SK-N-SH treated with all-trans-retinoic acid at 6 μM for 48 hours (cell line): Measurements from ENCODE around the gene PDCD1LG2.

Source experiments
- ATAC-seq: fragments of 200-7000 bp; cut with Tn5 transposase; 3 replicates; pipeline ENCODE4 v1.9.1; 2020; ENCODE audit warnings: mild to moderate bottlenecking, moderate library complexity
- ARNTL ChIP-seq: fragments of 450-650 bp; formaldehyde crosslinking; IDR thresholded peaks from 2 replicates; pipeline ENCODE4 v1.5.0; 2020; ENCODE audit warnings: low read depth, mild to moderate bottlenecking, moderate library complexity, borderline replicate concordance
- BACH2 ChIP-seq: fragments of 250-450 bp; sonication (Bioruptor Pico); IDR thresholded peaks from 2 replicates; pipeline ENCODE4 v1.9.0; 2021; ENCODE audit warnings: mild to moderate bottlenecking, borderline replicate concordance
- CSDC2 ChIP-seq: fragments of 250-450 bp; sonication (Bioruptor Pico); IDR thresholded peaks from 2 replicates; pipeline ENCODE4 v1.5.0; 2020; ENCODE audit warnings: mild to moderate bottlenecking, moderate library complexity
- CSRNP3 ChIP-seq: fragments of 250-450 bp; sonication (Bioruptor Pico); IDR thresholded peaks from 2 replicates; pipeline ENCODE4 v1.5.1; 2021; ENCODE audit warnings: mild to moderate bottlenecking, moderate library complexity
- ESRRG ChIP-seq: fragments of 250-450 bp; sonication (Bioruptor Pico); IDR thresholded peaks from 2 replicates; pipeline ENCODE4 v1.6.1; 2021; ENCODE audit warnings: mild to moderate bottlenecking
- GLIS3 ChIP-seq: fragments of 250-450 bp; sonication (Bioruptor Pico); IDR thresholded peaks from 2 replicates; pipeline ENCODE4 v1.5.0; 2020; ENCODE audit warnings: mild to moderate bottlenecking, moderate library complexity
- ISL1 ChIP-seq: fragments of 250-450 bp; sonication (Bioruptor Pico); IDR thresholded peaks from 2 replicates; pipeline ENCODE4 v2.1.2; 2022; ENCODE audit warnings: mild to moderate bottlenecking, moderate library complexity
- OSR1 ChIP-seq: fragments of 250-450 bp; sonication (Bioruptor Pico); IDR thresholded peaks from 2 replicates; pipeline ENCODE4 v1.8.0; 2022; ENCODE audit warnings: moderate library complexity, mild to moderate bottlenecking, inconsistent platforms
- PPARA ChIP-seq: fragments of 250-450 bp; sonication (Bioruptor Pico); IDR thresholded peaks from 2 replicates; pipeline ENCODE4 v1.5.0; 2020; ENCODE audit warnings: mild to moderate bottlenecking, borderline replicate concordance
- RARB ChIP-seq: fragments of 250-450 bp; sonication (Bioruptor Pico); IDR thresholded peaks from 2 replicates; pipeline ENCODE4 v1.8.0; 2021; ENCODE audit warnings: mild to moderate bottlenecking, moderate library complexity
- SNAI2 ChIP-seq: fragments of 250-450 bp; sonication (Bioruptor Pico); IDR thresholded peaks from 2 replicates; pipeline ENCODE4 v1.5.0; 2020; ENCODE audit warnings: mild to moderate bottlenecking, moderate library complexity
- TCF4 ChIP-seq: fragments of 250-450 bp; sonication (Bioruptor Pico); IDR thresholded peaks from 2 replicates; pipeline ENCODE4 v1.8.0; 2021; ENCODE audit warnings: mild to moderate bottlenecking, moderate library complexity, borderline replicate concordance
- TOX ChIP-seq: fragments of 250-450 bp; sonication (Bioruptor Pico); IDR thresholded peaks from 2 replicates; pipeline ENCODE4 v1.8.0; 2021; ENCODE audit warnings: mild to moderate bottlenecking, moderate library complexity, borderline replicate concordance
- TSHZ2 ChIP-seq: fragments of 250-450 bp; sonication (Bioruptor Pico); IDR thresholded peaks from 2 replicates; pipeline ENCODE4 v1.5.0; 2020; ENCODE audit warnings: mild to moderate bottlenecking, moderate library complexity
- ZC3H10 ChIP-seq: fragments of 250-450 bp; sonication (Bioruptor Pico); IDR thresholded peaks from 2 replicates; pipeline ENCODE4 v1.5.1; 2021; ENCODE audit warnings: mild to moderate bottlenecking, moderate library complexity
- ZFP3 ChIP-seq: fragments of 250-450 bp; sonication (Bioruptor Pico); IDR thresholded peaks from 2 replicates; pipeline ENCODE4 v1.5.0; 2020; ENCODE audit warnings: mild to moderate bottlenecking, moderate library complexity
- ZFP30 ChIP-seq: fragments of 450-650 bp; formaldehyde crosslinking; IDR thresholded peaks from 2 replicates; pipeline ENCODE4 v1.5.0; 2022; ENCODE audit warnings: mild to moderate bottlenecking, moderate library complexity
- ZNF565 ChIP-seq: fragments of 450-650 bp; formaldehyde crosslinking; conservative IDR thresholded peaks from 2 replicates; pipeline ENCODE4 v1.5.0; 2020; ENCODE audit warnings: low read depth, mild to moderate bottlenecking, moderate library complexity
- ZNF70 ChIP-seq: fragments of 450-650 bp; formaldehyde crosslinking; IDR thresholded peaks from 2 replicates; pipeline ENCODE4 v1.5.0; 2020; ENCODE audit warnings: mild to moderate bottlenecking, moderate library complexity
- ZNF8 ChIP-seq: fragments of 450-650 bp; formaldehyde crosslinking; IDR thresholded peaks from 2 replicates; pipeline ENCODE4 v1.5.0; 2020; ENCODE audit warnings: mild to moderate bottlenecking, moderate library complexity
- TF ChIP-seq, protein P1 (sequence below): fragments of 250-450 bp; sonication (Bioruptor Pico); IDR thresholded peaks from 2 replicates; pipeline ENCODE4 v1.8.0; 2021; ENCODE audit warnings: low read depth, mild to moderate bottlenecking, moderate library complexity, borderline replicate concordance

PDCD1LG2 gene

DNA sequence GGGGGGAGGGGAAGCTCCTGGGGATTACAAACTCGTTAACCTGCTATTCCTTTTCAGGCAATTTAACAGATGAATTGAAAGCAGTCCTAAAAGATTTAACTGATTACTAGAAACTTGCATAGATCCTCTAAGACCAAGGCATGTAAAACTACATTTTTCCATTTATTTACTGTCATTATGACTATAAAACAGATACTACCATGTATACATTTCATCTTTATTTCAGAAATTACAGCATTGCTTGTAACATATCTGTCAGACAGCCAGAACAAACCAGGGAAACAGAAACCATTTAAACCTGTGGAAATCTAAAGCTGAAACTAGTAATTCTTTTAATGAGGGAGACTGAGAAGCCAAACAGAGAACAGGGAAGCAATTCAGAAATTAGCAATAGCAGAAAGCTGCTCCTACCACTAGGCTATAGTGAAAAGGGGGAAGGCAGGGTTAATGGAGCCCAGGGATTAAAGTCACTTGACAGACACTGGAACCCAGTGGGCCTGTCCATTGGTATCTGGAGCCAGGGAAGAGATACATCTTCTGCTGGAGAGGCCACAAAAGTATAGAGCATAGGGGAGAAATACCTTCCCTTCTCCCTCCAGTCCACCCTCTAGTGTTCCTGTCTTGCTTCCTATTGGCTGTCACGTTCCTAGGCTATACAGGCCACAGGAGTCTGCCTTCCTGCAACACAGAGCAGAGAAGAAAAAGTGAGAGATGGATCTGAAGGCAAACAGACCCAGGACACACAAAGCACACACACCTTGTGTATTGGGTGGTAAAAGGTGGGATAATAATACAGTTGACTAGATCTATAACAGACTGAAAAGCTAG lies 33.8 kb downstream of the PDCD1LG2 start (continued):
- TF ChIP-seq BACH2 (CRISPR knock-in tag) = no peak

DNA sequence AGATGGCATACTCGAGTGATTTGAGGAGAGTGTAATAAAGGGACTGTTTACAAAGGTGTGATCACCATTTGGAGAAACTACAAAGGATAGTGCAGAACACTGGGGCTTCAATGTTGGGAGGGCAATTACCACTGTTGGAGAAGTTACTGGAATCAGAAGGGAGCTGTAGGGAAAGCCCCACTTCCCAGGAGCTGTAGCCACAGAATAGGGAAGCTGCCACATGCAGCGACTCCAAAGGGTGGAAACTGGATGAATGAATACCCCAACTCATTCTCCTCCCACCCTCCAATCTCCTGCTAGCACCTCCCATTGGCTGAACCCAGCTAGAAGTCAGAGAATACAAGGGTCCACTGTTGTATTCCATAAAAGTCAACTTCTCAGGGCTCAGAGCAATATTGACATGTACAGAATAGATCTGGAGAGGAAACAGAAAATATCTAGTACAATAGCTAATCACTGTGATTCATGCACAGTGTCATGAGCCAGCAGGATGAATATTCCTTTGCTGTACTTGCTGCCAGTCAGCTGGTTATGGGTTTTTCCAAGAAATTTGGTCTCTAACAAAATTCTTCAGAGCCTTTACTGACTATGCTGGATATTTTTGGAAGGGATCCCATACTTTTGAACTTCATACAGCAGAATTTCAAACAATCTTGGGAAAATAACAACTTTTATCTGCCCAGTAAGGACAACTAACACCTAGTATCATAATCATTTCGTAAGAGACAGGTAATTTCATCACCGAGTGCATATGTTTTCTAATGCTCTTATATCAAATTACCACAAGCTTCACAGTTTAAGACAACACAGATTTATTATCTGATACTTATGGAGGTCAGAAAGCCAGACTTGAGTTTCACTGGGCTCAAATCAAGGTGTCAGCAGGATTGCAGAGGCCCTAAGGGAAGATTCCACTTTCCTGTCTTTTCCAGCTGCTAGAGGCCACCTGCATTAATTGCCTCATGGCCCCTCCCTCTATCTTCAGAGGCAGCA lies 39.6 kb downstream of the PDCD1LG2 start:
- peak; percentile 67 for ATAC-seq
- 0 out of 2 replicates have a peak, but pooled peaks have one; percentile 3 for TF ChIP-seq ISL1
- no peak for TF ChIP-seq CSRNP3

DNA sequence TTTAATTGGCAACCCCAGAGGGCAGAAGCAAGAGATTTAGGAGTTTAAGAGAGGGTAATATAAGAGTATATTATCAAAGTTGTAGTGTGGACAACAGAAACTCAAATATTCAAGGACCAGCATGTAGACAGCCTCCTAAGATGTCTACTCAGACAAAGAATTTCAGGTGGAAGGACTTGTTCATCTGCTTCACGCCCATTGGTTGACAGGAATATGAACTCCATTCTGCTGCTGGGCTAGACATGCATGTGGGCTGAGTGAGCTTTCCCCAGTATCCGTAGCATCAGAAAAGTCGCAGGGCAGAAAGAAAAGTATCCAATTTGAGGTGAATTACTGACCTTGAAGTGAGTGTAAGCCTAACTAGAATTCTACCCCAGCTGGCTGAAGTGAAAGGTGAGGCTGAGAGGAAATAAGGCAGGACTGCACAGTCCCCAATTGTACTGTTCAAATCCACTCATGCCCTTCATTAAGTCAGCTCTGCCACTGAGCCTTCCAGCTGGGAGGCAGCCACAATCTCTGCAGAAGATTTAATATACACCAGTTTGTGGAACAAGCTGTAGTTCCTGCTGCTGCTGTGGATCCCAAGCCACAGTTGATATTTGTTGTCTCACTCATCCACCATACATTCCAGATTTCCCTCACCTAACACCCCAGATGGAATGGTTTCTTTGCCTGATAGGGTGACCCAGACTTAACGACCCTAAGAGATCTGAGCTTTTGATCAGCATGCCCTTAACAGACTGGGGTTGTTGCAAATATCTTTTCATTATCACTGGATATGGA lies 41.2 kb downstream of the PDCD1LG2 start:
- TF ChIP-seq ZNF8 (CRISPR knock-in tag) (no peak), RARB (CRISPR knock-in tag) (no peak), OSR1 (CRISPR knock-in tag) (no peak), SNAI2 (CRISPR knock-in tag) (no peak), CSDC2 (no peak), ZNF70 (CRISPR knock-in tag) (no peak), ISL1 (no peak), ZNF565 (CRISPR knock-in tag) (no peak), CSRNP3 (no peak), TSHZ2 (no peak), TCF4 (CRISPR knock-in tag) (no peak), ARNTL (CRISPR knock-in tag) (no peak), GLIS3 (CRISPR knock-in tag) (no peak), ZFP30 (CRISPR knock-in tag) (no peak), BACH2 (CRISPR knock-in tag) (no peak), TOX (CRISPR knock-in tag) (no peak), ZC3H10 (CRISPR knock-in tag) (no peak), PPARA (CRISPR knock-in tag) (no peak), ZFP3 (CRISPR knock-in tag) (no peak), ESRRG (no peak)
- ATAC-seq = no peak

DNA sequence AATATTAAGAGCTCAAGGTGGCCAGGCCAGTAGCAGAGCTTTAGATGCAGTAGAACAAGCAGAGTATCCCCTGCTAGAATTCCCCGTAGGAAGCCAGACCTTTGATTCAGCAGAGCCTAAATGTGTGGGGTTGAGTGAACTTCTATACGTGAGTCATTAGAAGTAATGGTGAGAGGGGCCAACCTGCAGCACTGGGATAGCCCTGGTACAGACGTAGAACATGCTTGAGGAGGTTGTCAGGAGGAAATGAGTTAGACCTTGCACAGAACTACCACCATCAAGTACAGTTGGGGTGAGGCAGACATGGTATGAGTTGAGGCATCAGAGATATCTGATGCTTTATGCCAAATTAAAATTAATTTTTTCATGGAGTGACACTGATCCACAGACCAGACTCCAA lies 42.0 kb downstream of the PDCD1LG2 start:
- ATAC-seq = no peak
- TF ChIP-seq ZNF8 (CRISPR knock-in tag) = no peak
- TF ChIP-seq GLIS3 (CRISPR knock-in tag) = no peak
- TF ChIP-seq TCF4 (CRISPR knock-in tag) = no peak
- TF ChIP-seq ZNF70 (CRISPR knock-in tag) = no peak
- TF ChIP-seq BACH2 (CRISPR knock-in tag) = no peak
- no peak for TF ChIP-seq CSRNP3
- TF ChIP-seq ZNF565 (CRISPR knock-in tag) = no peak
- no peak for TF ChIP-seq ESRRG
- TF ChIP-seq, protein P1, sequence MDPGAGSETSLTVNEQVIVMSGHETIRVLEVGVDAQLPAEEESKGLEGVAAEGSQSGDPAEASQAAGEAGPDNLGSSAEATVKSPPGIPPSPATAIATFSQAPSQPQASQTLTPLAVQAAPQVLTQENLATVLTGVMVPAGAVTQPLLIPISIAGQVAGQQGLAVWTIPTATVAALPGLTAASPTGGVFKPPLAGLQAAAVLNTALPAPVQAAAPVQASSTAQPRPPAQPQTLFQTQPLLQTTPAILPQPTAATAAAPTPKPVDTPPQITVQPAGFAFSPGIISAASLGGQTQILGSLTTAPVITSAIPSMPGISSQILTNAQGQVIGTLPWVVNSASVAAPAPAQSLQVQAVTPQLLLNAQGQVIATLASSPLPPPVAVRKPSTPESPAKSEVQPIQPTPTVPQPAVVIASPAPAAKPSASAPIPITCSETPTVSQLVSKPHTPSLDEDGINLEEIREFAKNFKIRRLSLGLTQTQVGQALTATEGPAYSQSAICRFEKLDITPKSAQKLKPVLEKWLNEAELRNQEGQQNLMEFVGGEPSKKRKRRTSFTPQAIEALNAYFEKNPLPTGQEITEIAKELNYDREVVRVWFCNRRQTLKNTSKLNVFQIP (CRISPR knock-in tag) = no peak
